Cerebellar nuclear complex (tissue), 1 donor: ENCODE results near the gene KCNQ1.
A peak's percentile ranks its signal among the peaks of the same experiment; 100 is the strongest.

Experiments used
- DNase-seq, 2 experiments: peaks; one replicate each; lab custom pipeline; 2025; lab: John Stamatoyannopoulos, UW

The KCNQ1 gene

GRCh38 chr11:2778630-2779498, 334.1 kb downstream of the KCNQ1 start:
- peak; percentile 65 to 75 for DNase-seq

GRCh38 chr11:2779499-2779980, 334.7 kb downstream of the KCNQ1 start:
- DNase-seq: no peak

GRCh38 chr11:2779981-2780849, 335.4 kb downstream of the KCNQ1 start:
- no peak for DNase-seq

GRCh38 chr11:2780850-2781407, 336.1 kb downstream of the KCNQ1 start:
- DNase-seq: no peak

GRCh38 chr11:2781408-2782274, 336.8 kb downstream of the KCNQ1 start:
- no peak for DNase-seq

- DNase-seq: no peak
Measured at GRCh38 chr11:2782769-2783168, 338.0 kb downstream of the KCNQ1 start.

- DNase-seq: no peak
Measured at GRCh38 chr11:2783536-2784082, 338.8 kb downstream of the KCNQ1 start.

GRCh38 chr11:2787816-2788167, 343.0 kb downstream of the KCNQ1 start:
- DNase-seq: no peak

GRCh38 chr11:2788168-2789071, 343.6 kb downstream of the KCNQ1 start:
- no peak for DNase-seq

- no peak for DNase-seq
Measured at GRCh38 chr11:2789331-2789730, 344.5 kb downstream of the KCNQ1 start.

- DNase-seq: no peak
Measured at GRCh38 chr11:2789791-2790567, 345.2 kb downstream of the KCNQ1 start.

GRCh38 chr11:2790568-2790921, 345.7 kb downstream of the KCNQ1 start:
- DNase-seq: no peak

GRCh38 chr11:2791139-2791520, 346.3 kb downstream of the KCNQ1 start:
- no peak for DNase-seq

- DNase-seq: no peak
Measured at GRCh38 chr11:2791521-2792380, 346.9 kb downstream of the KCNQ1 start.

GRCh38 chr11:2792381-2793250, 347.8 kb downstream of the KCNQ1 start:
- DNase-seq: no peak

GRCh38 chr11:2793701-2794045, 348.9 kb downstream of the KCNQ1 start:
- no peak for DNase-seq
